ENCODE results near the gene VPS33A. TPM values are rescaled to one million over a fixed set of nuclear protein-coding genes. Genes with fewer than 3 reads are reported as not detected.

The VPS33A gene
- total RNA-seq, 2 experiments from 2014 or later, result 19.7 to 21.4 TPM

DNA sequence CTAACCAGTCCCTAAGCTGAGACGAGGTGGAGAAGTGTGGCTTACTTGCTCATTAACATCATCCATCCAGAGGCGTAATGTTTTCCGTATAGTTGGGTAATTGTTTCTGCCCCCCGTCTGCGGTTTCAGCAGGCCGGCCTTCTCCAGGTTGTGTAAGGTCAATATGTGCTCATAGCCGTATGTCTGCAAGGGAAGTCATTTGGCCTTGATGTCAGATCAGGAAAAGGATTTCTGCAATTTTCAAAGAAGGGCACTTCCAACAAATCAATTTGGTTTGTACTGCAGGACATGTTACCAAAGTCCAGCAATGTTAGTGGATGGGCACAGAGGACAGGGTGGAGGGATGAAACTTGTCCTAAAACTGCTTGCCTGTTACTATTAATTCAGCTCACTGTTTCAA, 30.6 kb downstream of the VPS33A start:
- DNase-seq, result no peak
- Mint-ChIP-seq H3K27ac (no peak overlapping the region), H3K27me3 (no peaks in the 10 kb centered on the region), H3K4me1 (ENCODE audit: low read depth) (peaks cover 2% of the 10 kb centered on the region), H3K9me3 (no peaks in the 10 kb centered on the region), H3K36me3 (ENCODE audit: low read depth) (peaks cover 25% of the 10 kb centered on the region), H3K4me3 (no peak overlapping the region)
- intact Hi-C loops (cut with micrococcal nuclease), result no loop called here
- POLR2A ChIA-PET, result interaction anchor here (0.6 to 1.2 kb wide), 2 partner anchors 98 to 322 kb away, joined by 3 read pairs; no protein-coding TSS in a partner anchor
- no peak for ATAC-seq
- TF ChIP-seq, protein P1, sequence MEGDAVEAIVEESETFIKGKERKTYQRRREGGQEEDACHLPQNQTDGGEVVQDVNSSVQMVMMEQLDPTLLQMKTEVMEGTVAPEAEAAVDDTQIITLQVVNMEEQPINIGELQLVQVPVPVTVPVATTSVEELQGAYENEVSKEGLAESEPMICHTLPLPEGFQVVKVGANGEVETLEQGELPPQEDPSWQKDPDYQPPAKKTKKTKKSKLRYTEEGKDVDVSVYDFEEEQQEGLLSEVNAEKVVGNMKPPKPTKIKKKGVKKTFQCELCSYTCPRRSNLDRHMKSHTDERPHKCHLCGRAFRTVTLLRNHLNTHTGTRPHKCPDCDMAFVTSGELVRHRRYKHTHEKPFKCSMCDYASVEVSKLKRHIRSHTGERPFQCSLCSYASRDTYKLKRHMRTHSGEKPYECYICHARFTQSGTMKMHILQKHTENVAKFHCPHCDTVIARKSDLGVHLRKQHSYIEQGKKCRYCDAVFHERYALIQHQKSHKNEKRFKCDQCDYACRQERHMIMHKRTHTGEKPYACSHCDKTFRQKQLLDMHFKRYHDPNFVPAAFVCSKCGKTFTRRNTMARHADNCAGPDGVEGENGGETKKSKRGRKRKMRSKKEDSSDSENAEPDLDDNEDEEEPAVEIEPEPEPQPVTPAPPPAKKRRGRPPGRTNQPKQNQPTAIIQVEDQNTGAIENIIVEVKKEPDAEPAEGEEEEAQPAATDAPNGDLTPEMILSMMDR (IDR thresholded peaks at IDR 0.05), result no peak
- CTCF ChIA-PET, result interaction anchor here (1.7 kb wide), 1 partner anchor 120 kb away, joined by 6 read pairs; no protein-coding TSS in a partner anchor

DNA sequence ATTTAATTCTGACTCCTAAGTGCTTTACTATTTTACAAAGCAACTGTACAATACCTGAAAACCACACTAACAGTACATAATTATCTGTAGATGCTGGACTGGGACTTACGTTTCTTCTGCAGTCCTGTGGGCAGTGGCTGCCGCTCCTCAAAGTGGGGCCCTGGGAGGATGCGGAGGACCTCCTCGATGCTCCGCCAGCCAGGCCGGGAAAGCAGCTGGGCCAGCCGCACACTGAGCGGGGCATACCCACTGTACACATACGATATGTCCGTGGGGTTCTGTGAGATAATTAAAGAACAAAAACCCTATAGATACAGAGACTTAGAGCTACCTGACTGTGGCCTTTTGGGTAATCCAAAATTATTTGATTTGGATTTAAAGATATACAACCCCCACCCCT, 33.6 kb downstream of the VPS33A start:
- ATAC-seq, result no peak
- TF ChIP-seq, protein P1 (IDR thresholded peaks at IDR 0.05), result no peak
- ChIA-PET CTCF (interaction anchor here (0.9 kb wide), 1 partner anchor 41 kb away, joined by 3 read pairs; no protein-coding TSS in a partner anchor), POLR2A (no interaction called here)
- Mint-ChIP-seq H3K27me3 (no peaks in the 10 kb centered on the region), H3K36me3 (ENCODE audit: low read depth) (peaks cover 23% of the 10 kb centered on the region), H3K4me1 (ENCODE audit: low read depth) (peaks cover 8% of the 10 kb centered on the region), H3K27ac (no peak overlapping the region), H3K4me3 (no peak overlapping the region), H3K9me3 (no peaks in the 10 kb centered on the region)
- no peak for DNase-seq
- intact Hi-C loops (cut with micrococcal nuclease), result no loop called here

DNA sequence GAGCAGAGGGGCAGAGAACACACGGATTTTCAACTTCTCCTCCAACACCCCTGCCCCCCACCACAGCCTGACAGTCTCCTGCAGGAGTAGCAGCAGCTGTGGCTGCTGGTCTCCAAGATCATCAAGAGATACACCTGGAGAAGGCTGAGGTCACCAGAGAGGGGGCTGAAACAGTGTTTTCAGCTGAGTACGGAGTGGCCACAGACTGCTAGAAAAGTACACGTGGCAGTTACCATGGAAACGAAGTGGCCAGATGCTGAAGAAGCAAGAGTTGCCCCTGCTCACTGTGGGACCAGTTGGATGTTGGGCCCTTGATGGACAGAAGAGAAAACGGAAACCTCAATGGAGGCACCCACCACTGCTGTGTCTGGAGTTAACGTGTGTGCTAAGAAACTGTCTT, 35.5 kb downstream of the VPS33A start:
- CTCF ChIA-PET, result interaction anchor here (1.3 to 1.4 kb wide), 2 partner anchors 14 to 15 kb away, joined by 3 to 4 read pairs; no protein-coding TSS in a partner anchor
- peaks cover 19% of the 10 kb centered on the region for H3K36me3 Mint-ChIP-seq (ENCODE audit: low read depth)

DNA sequence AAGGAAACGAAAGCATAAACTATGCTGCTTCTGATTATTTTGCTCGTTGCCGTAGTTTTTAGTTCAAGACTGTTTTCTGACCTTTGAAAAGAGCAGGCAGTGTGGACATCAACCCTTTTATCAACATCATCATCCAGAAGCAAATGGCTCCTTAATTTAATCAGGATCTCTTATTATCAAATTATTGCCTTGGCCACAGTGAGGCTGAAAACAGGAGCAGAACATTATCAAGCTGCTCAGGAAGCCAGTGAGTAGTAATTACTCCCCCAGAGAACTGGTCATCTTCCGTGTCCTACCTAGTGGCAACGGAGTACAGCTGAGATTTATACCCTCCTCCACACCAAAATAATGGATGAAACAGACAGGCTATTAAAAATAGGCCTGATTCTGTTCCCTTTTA, 38.2 kb downstream of the VPS33A start:
- peaks cover 22% of the 10 kb centered on the region for H3K36me3 Mint-ChIP-seq (ENCODE audit: low read depth)
- no peaks in the 10 kb centered on the region for H3K9me3 Mint-ChIP-seq
- ATAC-seq (no peak), DNase-seq (no peak)
- intact Hi-C loops (cut with micrococcal nuclease), result no loop called here
- H3K4me1 Mint-ChIP-seq (ENCODE audit: low read depth), result peaks cover 33% of the 10 kb centered on the region
- H3K27ac Mint-ChIP-seq, result no peak overlapping the region
- ChIA-PET CTCF (interaction anchor here (1.6 to 1.9 kb wide), 2 partner anchors 16 to 39 kb away, joined by 4 to 7 read pairs; no protein-coding TSS in a partner anchor), POLR2A (interaction anchor here (0.5 to 3.5 kb wide), 4 partner anchors 12 to 241 kb away, joined by 3 to 17 read pairs (median 5); no protein-coding TSS in a partner anchor)
- TF ChIP-seq, protein P1 (IDR thresholded peaks at IDR 0.05), result no peak
- H3K27me3 Mint-ChIP-seq, result no peaks in the 10 kb centered on the region
- H3K4me3 Mint-ChIP-seq, result peak overlapping the region; percentile 87

More for the DNA sequence above, 35.5 kb downstream of the VPS33A start:
- DNase-seq (no peak), ATAC-seq (no peak)
- H3K27me3 Mint-ChIP-seq, result no peaks in the 10 kb centered on the region
- H3K4me1 Mint-ChIP-seq (ENCODE audit: low read depth), result peaks cover 18% of the 10 kb centered on the region
- TF ChIP-seq, protein P1 (IDR thresholded peaks at IDR 0.05), result no peak
- no peak overlapping the region for H3K4me3 Mint-ChIP-seq
- intact Hi-C loops (cut with micrococcal nuclease), result no loop called here
- no peaks in the 10 kb centered on the region for H3K9me3 Mint-ChIP-seq
- POLR2A ChIA-PET, result interaction anchor here (0.8 kb wide), 1 partner anchor 10 kb away, joined by 4 read pairs; no protein-coding TSS in a partner anchor
- no peak overlapping the region for H3K27ac Mint-ChIP-seq

DNA sequence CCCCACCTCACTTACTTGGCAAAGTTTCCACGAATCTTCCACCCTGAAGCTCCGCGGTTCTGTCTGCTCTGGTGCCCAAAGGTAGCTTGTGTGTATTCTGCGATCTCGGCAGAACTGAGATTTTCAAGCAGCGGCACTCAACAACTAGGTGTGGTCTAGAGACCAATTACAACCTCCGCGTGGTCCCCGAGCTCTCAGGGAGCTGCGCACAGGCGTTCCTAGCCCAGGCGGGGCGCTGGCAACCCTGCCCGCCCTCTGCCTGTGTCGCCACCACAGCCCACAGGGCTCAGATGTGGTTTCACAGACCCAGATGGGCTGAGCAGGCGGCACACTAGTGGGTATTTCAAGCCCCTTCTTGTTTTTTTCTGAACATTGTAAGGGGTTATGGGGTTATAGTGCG, 39.0 kb downstream of the VPS33A start:
- TF ChIP-seq, protein P1 (IDR thresholded peaks at IDR 0.05), result no peak
- peak overlapping the region; percentile 87 for H3K4me3 Mint-ChIP-seq
- intact Hi-C loops (cut with micrococcal nuclease), result no loop called here
- no peaks in the 10 kb centered on the region for H3K27me3 Mint-ChIP-seq
- peak; percentile 77 for DNase-seq
- H3K27ac Mint-ChIP-seq, result no peak overlapping the region
- H3K4me1 Mint-ChIP-seq (ENCODE audit: low read depth), result peaks cover 33% of the 10 kb centered on the region
- no peak for ATAC-seq
- ChIA-PET CTCF (interaction anchor here (0.6 to 4.4 kb wide), 4 partner anchors 11 to 40 kb away, joined by 3 to 21 read pairs (median 6); no protein-coding TSS in a partner anchor), POLR2A (interaction anchor here (0.7 to 3.5 kb wide), 4 partner anchors 11 to 202 kb away, joined by 3 to 17 read pairs (median 5); no protein-coding TSS in a partner anchor)
- H3K9me3 Mint-ChIP-seq, result no peaks in the 10 kb centered on the region
- H3K36me3 Mint-ChIP-seq (ENCODE audit: low read depth), result peaks cover 20% of the 10 kb centered on the region

Measured in activated CD8-positive, alpha-beta T cell treated with anti-CD3 and anti-CD28 coated beads for 36 hours (primary cell).